Keratinocyte (primary cell): Measurements from ENCODE around the gene GINM1.

Experiments used
- EZH2 ChIP-seq: IDR thresholded peaks from one replicate; pipeline ENCODE4 v1.6.1; 2012; ENCODE audit warnings: inconsistent platforms, mild to moderate bottlenecking, low read length, moderate library complexity
- TF ChIP-seq, protein P1 (sequence below), 3 experiments: IDR thresholded peaks in 1 of 3; conservative IDR thresholded peaks in 1 of 3; optimal IDR thresholded peaks in 1 of 3; 2 replicates in 2 of 3; 3 replicates in 1 of 3; pipeline versions ENCODE3 to v1.5.1; 2011; ENCODE audit warnings: low read length in 3 of 3, mild to moderate bottlenecking in 3 of 3, moderate library complexity in 2 of 3, control low read depth in 1 of 3, inconsistent platforms in 1 of 3; ENCODE audit not compliant: insufficient read depth in 2 of 3; ENCODE audit errors: extremely low read depth in 1 of 3

DNA sequence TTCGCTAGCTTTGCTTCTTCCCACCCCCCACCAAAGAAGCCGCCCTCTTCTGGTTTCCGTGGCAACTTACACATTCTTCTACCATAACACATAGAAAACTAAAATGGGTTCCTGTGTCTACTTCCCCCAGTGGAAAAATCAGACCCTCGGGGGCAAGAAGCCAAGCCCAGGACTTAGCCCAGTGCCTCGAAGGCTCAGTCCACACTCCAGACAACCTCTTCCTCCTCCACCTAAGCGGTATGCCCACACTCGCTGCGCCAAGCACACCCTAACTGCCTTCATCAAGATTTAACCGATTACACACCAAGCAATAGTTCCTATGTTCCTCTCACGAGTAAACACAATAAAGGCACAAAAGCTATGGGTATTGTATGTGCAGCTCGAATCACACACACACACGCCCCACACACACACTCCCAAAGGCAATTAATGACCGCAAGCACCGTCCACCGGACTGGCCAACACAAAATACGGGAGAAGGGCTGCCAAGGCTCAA, 20.9 kb upstream of the GINM1 start:
- TF ChIP-seq, protein P1, sequence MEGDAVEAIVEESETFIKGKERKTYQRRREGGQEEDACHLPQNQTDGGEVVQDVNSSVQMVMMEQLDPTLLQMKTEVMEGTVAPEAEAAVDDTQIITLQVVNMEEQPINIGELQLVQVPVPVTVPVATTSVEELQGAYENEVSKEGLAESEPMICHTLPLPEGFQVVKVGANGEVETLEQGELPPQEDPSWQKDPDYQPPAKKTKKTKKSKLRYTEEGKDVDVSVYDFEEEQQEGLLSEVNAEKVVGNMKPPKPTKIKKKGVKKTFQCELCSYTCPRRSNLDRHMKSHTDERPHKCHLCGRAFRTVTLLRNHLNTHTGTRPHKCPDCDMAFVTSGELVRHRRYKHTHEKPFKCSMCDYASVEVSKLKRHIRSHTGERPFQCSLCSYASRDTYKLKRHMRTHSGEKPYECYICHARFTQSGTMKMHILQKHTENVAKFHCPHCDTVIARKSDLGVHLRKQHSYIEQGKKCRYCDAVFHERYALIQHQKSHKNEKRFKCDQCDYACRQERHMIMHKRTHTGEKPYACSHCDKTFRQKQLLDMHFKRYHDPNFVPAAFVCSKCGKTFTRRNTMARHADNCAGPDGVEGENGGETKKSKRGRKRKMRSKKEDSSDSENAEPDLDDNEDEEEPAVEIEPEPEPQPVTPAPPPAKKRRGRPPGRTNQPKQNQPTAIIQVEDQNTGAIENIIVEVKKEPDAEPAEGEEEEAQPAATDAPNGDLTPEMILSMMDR (optimal IDR thresholded peaks at IDR 0.05 in 1 of 3, IDR thresholded peaks at IDR 0.05 in 1 of 3, conservative IDR thresholded peaks at IDR 0.05 in 1 of 3; ENCODE audit: extremely low read depth in 1 of 3, insufficient read depth in 2 of 3, low read length in 3 of 3) = no peak
- TF ChIP-seq EZH2 = no peak
